ENCODE results near the gene KPNA6.

Gene KPNA6

DNA sequence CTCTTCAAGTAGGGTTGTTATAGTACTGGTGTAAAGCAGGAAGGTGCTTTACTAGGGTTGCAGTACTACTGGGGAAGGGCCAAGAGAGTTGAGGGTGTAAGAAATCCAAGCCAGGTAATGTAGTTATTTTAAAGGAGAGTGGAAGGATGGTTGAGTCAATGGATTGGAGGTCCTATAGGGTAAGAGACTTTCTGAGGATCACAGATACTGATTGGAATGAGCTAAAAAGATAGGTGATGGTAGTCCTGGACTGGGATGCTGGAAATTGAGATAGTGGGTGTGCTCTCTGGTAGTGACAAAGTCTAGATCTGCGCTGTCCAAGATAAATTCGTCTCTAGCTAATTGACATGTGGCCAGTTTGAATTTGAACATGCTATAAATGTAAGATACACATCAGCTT lies 78.6 kb downstream of the KPNA6 start:
- DNase-seq (ENCODE audit: low read depth in 2 of 3, low spot score in 1 of 3), result no peak

DNA sequence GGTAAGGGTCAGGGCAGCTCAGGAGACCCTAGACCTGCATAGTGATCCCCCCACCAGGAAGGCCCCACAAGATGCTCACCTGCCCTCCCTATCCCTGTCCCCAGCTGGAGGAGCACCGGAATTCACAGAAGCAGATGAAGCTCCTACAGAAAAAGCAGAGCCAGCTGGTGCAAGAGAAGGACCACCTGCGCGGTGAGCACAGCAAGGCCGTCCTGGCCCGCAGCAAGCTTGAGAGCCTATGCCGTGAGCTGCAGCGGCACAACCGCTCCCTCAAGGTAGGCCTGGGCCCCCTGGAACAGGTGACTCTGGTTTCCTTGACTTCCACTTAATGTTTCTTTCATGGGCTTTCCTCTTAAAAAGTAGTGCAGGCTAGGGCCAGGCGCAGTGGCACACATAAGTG lies 80.0 kb downstream of the KPNA6 start:
- DNase-seq (ENCODE audit: low read depth in 2 of 3, low spot score in 1 of 3), result no peak

DNA sequence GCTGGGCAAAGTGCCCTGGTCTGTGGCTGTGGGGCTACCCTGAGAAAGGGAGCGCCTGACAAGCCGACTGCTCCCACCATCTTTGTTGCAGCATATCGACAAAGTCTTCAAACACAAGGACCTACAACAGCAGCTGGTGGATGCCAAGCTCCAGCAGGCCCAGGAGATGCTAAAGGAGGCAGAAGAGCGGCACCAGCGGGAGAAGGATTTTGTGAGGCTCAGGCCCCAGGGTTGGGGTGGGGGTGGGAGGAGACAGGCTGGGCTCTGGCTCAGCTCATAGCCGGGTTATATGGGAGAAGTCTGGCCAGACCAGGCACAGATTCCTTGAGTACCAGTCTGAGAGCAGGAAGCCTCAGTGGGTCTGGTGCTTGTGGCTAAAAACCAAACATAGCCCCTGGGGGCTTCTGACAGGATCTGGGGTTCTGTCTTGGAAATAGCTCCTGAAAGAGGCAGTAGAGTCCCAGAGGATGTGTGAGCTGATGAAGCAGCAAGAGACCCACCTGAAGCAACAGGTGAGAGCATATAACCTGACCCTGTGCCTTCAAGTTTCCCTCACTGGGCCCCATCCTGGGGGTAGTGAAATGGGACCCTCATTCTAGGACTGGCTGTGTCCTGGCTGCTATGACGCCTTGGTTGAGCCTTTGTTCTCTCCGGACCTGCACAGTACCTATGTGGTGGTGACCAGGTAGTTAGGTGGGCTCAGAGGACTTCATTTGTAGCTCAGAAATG lies 84.5 kb downstream of the KPNA6 start:
- no peak for DNase-seq (ENCODE audit: low read depth in 2 of 3, low spot score in 1 of 3)

DNA sequence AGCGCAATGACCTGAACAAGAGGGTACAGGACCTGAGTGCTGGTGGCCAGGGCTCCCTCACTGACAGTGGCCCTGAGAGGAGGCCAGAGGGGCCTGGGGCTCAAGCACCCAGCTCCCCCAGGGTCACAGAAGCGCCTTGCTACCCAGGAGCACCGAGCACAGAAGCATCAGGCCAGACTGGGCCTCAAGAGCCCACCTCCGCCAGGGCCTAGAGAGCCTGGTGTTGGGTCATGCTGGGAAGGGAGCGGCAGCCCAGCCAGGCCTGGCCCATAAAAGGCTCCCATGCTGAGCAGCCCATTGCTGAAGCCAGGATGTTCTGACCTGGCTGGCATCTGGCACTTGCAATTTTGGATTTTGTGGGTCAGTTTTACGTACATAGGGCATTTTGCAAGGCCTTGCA lies 87.1 kb downstream of the KPNA6 start:
- no peak for DNase-seq (ENCODE audit: low read depth in 2 of 3, low spot score in 1 of 3)

DNA sequence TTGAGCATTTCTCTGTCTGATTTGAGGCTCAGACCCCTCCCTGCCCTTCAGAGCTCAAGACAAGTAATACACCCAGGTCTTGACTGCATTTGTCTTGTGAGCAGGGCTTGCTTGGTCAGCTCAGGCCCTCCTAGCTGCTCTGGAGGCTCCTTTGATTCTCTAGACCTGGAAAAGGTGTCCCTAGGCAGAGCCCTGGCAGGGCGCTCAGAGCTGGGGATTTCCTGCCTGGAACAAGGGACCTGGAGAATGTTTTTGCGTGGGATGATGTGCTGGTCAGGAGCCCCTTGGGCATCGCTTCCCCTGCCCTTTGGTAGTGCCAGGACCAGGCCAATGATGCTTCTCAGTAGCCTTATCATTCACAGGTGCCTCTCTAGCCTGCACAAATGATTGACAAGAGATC lies 87.7 kb downstream of the KPNA6 start:
- DNase-seq (ENCODE audit: low read depth in 2 of 3, low spot score in 1 of 3), result no peak

DNA sequence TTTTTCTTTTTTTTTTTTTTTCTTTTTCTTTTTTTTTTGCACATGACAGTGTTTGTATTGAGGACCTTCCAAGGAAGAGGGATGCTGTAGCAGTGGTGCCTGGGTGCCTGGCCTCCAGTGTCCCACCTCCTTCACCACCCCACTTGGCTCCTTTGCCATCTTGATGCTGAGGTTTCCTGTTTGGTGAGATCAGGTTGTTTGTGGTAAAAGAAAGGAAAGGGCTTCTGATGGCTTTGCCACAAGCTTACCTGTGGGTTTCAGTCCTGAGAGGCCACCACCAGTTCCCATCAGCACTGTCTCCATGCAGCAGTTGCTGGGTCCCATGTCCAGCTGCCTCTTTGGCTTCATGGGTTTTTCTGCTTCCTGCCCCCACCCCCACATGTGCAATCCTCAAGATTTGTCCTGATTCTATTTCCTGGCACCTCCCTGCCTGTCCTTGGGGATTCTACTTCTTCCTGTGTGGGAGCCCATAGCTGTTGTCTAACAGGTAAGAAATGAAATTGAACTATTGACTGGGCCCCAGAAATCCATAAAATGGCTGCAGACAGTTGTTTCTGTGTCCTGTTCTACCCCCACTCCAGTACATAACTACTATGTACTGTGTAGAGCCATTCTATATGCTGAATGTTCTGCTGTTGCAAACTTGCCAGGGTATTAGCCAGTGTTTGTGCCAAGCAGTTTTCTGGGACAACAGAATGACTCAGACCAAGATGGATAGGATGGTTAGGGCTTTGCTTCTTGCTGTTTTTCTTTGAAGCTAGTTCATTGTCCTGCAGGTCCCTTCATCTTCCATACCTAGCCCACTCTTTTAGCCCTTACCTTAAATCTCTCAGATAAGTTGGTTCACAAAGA lies 88.3 kb downstream of the KPNA6 start:
- no peak for DNase-seq (ENCODE audit: low read depth in 2 of 3, low spot score in 1 of 3)

DNA sequence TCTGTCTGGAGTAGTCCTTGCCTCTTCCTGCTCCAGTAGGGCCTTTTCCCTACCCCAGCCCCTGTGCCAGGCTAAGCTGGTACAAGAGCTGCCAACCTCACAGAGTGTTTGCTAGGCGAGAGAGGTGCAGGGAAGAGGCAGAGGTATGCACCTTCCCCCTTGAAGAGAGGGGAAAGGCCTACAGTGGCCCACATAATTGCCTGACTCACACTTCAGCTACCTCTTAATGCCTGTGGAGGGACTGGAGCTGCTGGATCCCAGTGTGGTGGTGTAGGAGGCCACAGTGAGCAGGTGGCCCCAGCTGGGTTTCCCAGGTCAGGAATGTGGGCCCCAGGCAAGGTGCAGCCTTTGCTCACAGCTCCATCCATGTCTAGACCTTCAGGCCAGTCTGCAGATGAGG lies 89.2 kb downstream of the KPNA6 start:
- no peak for DNase-seq (ENCODE audit: low read depth in 2 of 3, low spot score in 1 of 3)

DNA sequence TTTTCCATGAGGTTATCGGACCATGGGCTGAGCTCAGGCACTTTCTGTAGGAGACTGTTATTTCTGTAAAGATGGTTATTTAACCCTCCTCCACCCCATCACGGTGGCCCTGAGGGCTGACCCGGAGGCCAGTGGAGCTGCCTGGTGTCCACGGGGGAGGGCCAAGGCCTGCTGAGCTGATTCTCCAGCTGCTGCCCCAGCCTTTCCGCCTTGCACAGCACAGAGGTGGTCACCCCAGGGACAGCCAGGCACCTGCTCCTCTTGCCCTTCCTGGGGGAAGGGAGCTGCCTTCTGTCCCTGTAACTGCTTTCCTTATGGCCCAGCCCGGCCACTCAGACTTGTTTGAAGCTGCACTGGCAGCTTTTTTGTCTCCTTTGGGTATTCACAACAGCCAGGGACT lies 90.0 kb downstream of the KPNA6 start:
- no peak for DNase-seq (ENCODE audit: low read depth in 2 of 3, low spot score in 1 of 3)

DNA sequence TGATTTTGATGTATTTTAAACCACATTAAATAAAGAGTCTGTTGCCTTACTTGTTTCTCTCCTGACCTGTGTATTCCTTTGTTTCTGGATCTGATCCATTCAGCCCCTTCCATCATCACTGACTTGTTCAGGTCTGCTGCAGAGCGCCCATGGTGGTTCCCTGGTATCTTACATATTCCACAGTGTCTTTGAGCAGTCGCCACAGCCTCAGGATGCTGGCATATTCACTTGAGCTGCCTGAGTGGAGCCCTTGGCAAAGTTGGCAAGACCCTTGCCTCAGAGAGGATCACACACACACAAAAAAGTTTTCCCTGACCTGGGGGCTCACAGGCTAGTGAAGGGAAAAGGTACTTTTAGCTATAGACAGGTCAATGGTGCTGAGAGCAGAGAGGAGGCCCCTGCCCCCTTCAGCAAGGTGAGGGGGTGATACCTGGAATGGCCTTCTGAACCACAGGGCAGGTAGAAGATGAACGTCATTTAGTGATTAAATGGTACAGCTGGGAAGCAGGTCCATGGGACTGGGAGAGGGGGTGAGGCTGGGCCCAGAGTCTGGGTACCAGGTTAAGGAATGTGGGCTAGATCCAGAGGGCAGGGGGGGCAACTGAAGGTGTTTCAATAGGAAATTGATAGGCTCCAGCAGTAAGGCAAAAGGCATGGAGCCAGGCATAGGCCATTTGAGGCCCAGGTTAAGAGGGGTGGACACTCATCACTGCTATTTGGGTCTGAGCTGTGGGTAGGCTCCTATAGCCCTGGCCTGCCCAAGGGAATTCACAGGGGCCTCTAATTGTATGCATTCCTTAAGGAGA lies 90.6 kb downstream of the KPNA6 start:
- no peak for DNase-seq (ENCODE audit: low read depth in 2 of 3, low spot score in 1 of 3)

DNA sequence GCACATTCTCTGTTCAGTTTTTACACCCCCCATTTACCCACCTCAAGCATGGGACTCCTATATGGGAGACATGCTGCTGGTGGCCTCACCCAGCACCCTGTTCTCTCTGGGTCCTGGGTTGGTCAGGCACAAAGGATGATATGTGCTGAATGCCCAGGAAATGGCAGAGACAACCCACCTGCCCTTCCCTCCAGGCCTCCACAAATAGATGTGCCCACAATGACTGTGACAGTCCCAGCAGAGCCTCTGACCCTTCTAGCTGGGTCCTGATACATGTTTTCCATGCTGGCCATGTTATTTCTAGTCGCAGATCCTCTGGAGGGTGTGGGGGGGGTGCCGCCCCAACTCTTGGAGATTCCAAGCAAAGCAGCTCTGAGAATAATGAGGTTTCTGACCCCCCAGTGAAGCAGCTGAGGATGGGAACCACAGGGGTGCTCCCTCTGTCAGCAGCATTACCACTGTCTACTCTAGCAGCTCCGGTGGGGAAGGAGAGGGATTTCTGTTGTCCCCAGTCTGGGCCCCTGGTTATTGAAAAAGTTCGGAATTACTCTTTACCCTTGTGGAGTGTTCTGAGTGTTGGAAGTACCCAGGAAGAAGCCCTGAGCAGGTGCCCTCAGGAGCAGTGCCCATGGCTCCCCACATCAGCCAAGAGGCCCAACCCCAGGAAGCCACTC lies 91.3 kb downstream of the KPNA6 start:
- DNase-seq (ENCODE audit: low read depth in 2 of 3, low spot score in 1 of 3), result no peak

DNA sequence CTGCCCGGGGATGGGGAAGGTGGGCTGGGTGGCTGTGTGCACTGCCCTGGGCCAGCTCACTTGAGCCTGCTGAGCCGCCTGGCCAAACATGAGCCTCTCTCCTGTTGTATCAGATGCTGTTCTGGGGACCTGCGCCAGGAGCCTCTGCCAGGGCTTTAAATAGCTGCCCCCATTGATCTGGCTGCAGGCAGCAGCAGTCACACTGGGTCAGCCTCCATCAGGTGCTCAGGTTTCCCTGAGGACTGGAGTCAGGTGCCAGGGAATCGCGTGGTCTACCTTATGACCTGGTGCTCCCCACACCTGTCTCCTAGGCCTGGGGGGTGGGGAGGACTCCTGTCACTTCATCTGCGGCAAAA lies 91.8 kb downstream of the KPNA6 start:
- no peak for DNase-seq (ENCODE audit: low read depth in 2 of 3, low spot score in 1 of 3)

DNA sequence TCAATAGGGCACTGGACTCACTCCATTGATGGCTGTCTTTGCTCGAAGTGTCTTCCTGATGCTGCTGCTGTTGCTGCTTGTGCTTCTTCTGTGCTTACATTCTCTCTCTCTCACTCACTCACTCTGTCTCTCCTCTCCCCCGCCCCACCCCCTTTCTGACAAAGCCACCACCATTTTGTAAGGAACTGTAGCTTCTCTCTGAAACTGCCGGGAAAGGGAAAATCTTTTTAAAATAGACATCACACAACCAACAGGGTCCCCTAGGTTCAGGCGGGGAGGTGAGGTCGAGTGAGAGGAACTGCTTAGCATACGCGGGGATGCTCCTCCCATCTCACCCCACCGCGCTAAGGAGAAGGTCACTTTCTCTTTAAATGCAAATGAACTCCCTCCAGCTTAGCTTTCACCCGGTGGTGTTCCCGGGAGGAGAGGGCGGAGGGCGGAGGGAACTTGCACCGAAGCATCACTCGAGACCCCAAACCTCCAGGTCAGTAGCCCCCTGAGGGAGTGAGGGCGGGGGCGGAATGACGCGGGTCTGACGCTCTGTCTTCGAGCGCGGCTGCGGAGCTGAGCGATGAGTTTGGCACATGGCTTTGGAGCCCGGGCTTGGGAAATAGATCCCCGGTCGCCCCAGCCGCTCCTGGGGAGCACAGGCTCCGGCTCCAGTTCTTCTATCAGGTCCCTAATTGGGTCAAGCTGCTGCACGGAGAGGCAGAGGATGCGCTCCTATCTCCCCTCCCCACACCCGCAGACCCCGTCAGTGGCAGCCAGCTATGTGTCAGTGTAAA lies 92.6 kb downstream of the KPNA6 start, which contains the start of gene CCDC28B:
CCDC28B (plus strand) TSS at position 370 of the 785 bp plus-strand sequence. CDS start 1,341 bp downstream, outside the sequence.
- peak in 2 of 3 donors; percentile 36 to 43 for DNase-seq (ENCODE audit: low read depth in 2 of 3, low spot score in 1 of 3)

DNA sequence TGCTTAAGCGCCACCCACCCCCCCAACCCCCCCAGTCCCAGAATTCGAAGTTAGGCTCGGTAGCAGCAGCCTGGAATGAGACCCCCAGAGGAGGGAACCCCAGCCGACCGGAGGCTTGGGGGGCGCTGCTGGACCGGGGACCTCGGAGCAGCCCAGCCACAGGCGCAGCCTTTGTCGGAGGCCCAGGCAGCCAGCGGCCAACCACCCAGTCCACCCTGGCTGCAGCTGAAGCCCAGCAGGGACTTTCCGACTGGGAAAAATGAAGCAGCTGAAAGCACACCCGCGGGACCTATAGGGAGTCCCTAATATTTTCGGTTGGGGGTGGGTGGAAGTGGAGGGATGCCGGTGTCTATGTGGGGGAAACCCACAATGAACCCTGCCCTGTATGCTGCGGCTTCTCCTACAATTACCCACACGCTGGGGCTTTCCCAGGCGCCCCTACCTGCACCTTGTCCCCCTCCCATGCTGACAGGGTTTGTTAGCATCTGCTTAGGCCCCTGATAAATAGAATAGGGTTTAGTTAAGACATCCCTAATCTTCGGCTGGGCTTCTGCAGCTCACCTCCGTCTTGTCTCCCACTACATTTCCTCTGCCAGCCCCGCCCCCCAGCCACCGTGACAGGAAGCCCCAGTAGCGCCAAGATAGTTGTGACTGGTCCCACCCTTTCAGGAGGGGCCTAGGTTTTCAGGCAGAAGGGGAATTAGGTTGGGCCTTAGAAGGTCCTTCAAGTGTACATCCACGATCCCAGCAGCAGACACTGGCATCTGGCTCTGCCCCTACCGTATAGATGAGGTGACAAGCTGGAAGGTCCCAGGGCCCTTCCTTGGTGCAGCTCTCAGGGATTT lies 93.4 kb downstream of the KPNA6 start:
- DNase-seq (ENCODE audit: low read depth in 2 of 3, low spot score in 1 of 3), result peak in 2 of 3 donors; percentile 64 to 68

DNA sequence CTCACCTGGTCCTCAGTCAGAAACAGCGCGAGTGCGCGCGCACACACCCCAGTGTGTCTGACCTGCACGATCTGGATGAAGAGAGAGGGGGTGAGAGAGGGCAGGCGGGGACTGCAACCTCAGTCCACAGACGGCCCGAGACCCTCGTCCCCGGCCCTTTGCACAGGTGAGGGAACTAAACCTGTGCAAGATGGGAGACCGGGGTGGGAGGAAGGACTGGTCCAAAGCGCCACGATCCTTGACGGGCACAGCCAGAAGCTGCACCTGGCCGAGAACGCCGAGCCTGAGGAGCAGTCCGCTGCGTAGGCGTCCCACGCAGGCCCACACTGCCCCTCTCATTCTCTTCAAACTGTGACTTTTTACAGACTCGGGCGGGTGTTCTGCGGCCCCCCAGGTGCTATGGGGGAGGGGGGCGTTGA lies 97.1 kb downstream of the KPNA6 start:
- DNase-seq (ENCODE audit: low read depth in 2 of 3, low spot score in 1 of 3), result no peak

DNA sequence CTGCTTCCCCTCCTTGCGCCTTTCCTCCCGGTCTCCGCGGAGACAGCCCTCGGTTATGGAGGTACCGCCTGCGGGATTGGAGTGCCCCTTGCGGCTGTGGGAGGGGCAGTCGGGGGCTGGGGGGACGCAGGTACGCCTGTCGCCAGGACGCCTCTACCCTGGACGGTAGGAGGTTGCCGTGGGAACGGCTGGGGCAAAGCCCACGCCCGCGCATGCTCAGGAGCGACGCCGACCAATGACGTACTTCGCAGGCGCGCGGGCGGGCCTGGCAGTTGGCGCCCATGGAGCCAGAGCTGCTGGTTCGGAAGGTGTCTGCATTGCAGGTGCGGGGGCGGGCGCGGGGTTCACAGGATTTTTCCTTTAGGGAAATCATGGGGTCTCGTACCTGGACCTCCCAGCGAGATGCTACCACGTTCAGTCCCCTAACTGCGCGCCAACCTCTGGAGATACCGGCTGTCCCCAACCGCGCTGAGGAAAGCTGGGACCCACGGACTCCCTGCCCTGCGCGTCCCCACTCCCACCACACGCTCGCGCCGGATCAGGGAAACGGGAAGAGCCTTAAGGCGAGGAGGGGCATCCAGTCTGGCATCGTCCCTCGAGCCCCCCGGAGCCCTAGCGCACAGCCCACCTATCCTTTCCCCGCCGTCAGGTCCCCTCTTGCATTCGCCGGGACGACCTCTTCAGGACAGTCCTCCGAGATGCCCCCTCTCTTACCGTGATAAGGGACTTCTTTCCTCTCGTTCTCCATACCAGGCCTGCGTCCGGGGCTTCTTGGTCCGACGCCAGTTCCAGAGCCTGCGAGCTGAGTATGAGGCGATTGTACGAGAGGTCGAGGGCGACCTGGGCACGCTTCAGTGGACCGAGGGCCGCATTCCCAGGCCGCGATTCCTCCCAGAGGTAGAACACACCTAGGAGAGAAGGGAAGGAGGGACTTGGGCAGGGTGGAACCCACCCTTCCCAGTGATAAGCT lies 97.8 kb downstream of the KPNA6 start, which contains the start of gene IQCC:
IQCC (plus strand) TSS at position 271 of the 970 bp plus-strand sequence; CDS start at position 282, 11 bp downstream.
- DNase-seq (ENCODE audit: low read depth in 2 of 3, low spot score in 1 of 3), result peak; percentile 72 to 80 (median 72)

DNA sequence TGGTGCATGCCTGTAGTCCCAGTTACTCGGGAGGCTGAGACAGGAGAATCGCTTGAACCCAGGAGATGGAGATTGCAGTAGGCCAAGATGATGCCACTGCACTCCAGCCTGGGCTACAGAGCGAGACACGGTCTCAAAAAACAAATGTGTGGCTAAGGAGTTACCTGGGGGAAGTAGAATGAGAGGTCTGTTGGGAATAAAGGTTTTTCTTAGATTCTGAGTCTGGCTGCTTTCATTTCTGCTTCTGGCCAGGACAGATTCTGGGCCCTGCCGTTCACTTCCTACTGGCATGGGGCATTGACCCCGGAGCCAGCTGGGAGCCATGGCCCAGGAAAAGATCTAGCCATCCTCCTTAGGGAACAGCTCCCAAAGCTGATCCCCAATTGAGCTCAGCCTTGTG lies 100.6 kb downstream of the KPNA6 start:
- no peak for DNase-seq (ENCODE audit: low read depth in 2 of 3, low spot score in 1 of 3)

DNA sequence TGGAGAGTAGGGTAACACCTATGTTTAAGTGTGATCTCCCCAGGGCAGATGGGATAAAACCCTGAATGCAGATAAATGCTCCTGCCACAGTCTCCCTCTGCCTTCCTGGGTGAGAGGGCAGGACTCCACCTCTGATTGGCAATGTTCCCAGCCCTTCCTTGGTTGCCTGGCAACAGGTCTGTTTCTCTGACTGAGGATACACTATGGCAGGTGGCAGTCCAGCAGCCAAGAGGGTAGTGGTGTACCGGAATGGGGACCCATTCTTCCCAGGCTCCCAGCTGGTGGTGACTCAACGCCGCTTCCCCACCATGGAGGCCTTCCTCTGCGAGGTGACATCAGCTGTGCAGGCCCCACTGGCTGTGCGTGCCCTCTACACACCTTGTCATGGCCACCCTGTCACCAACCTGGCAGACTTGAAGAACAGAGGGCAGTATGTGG lies 101.1 kb downstream of the KPNA6 start, which contains the start of gene DCDC2B:
DCDC2B (plus strand) TSS at position 199 of the 438 bp plus-strand sequence; CDS start at position 204, 5 bp downstream.
- no peak for DNase-seq (ENCODE audit: low read depth in 2 of 3, low spot score in 1 of 3)
